PFSK-1 (cell line): ENCODE data around the gene LOXL3.

ENCODE experiments used
- POLR2AphosphoS5 ChIP-seq: IDR thresholded peaks from 2 replicates; pipeline ENCODE4 v1.6.1; 2012; ENCODE audit warnings: low read depth, mild to moderate bottlenecking, control low read depth, low read length, moderate library complexity
- REST ChIP-seq, 2 experiments: IDR thresholded peaks; 2 replicates each; pipeline versions ENCODE4 v1.6.1 to v1.8.0; 2011 to 2012; ENCODE audit warnings: low read depth in 2 of 2, low read length in 2 of 2, control low read depth in 1 of 2, inconsistent platforms in 1 of 2, mild to moderate bottlenecking in 1 of 2, moderate library complexity in 1 of 2; ENCODE audit not compliant: insufficient read depth in 1 of 2
- SIN3A ChIP-seq: IDR thresholded peaks from 2 replicates; pipeline ENCODE4 v1.6.1; 2012; ENCODE audit warnings: mild to moderate bottlenecking, low read length, moderate library complexity, borderline replicate concordance; ENCODE audit not compliant: insufficient read depth
- TAF1 ChIP-seq: IDR thresholded peaks from 2 replicates; pipeline ENCODE4 v1.6.1; 2012; ENCODE audit warnings: low read length, control low read depth, borderline replicate concordance; ENCODE audit not compliant: insufficient read depth

- TF ChIP-seq SIN3A (no peak), POLR2AphosphoS5 (no peak), REST (IDR thresholded peaks at IDR 0.05; ENCODE audit: insufficient read depth in 1 of 2, low read depth in 2 of 2, low read length in 2 of 2) (no peak), TAF1 (no peak)
Observed at GRCh38 chr2:74556159-74556558, 2.4 kb upstream of the LOXL3 start.
